ENCODE measurements around the gene OR51M1. TPM values are rescaled to one million over a fixed set of nuclear protein-coding genes. Genes with fewer than 3 reads are reported as not detected.

OR51M1 gene
- total RNA-seq, 1 experiment from 2014 or later = not detected

DNA sequence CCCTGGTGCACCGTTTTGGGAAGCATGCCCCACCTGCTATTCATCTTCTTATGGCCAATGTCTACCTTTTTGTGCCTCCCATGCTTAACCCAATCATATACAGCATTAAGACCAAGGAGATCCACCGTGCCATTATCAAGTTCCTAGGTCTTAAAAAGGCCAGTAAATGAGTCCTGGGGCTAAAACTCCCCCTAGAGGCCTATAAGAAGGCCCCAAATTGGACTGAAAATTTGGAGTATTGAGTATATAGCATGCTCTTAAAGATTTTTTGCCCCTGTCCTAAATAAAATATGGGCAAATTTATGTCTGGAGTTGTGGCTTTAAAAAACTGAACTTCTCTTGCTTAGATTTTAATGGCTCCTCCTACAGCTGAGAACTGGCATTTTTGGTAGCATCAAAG is 6.6 kb downstream of the OR51M1 start:
- intact Hi-C loops (cut with micrococcal nuclease; ENCODE audit: unreplicated experiment) = no loop called here
- TF ChIP-seq TCF7L2 (IDR thresholded peaks at IDR 0.05; ENCODE audit: low read depth, low read length) = no peak
- TF ChIP-seq POLR2AphosphoS5 (IDR thresholded peaks at IDR 0.05; ENCODE audit: low read depth, low read length) = no peak
- TF ChIP-seq CTCF (IDR thresholded peaks at IDR 0.05) = no peak
- TF ChIP-seq, protein P1, sequence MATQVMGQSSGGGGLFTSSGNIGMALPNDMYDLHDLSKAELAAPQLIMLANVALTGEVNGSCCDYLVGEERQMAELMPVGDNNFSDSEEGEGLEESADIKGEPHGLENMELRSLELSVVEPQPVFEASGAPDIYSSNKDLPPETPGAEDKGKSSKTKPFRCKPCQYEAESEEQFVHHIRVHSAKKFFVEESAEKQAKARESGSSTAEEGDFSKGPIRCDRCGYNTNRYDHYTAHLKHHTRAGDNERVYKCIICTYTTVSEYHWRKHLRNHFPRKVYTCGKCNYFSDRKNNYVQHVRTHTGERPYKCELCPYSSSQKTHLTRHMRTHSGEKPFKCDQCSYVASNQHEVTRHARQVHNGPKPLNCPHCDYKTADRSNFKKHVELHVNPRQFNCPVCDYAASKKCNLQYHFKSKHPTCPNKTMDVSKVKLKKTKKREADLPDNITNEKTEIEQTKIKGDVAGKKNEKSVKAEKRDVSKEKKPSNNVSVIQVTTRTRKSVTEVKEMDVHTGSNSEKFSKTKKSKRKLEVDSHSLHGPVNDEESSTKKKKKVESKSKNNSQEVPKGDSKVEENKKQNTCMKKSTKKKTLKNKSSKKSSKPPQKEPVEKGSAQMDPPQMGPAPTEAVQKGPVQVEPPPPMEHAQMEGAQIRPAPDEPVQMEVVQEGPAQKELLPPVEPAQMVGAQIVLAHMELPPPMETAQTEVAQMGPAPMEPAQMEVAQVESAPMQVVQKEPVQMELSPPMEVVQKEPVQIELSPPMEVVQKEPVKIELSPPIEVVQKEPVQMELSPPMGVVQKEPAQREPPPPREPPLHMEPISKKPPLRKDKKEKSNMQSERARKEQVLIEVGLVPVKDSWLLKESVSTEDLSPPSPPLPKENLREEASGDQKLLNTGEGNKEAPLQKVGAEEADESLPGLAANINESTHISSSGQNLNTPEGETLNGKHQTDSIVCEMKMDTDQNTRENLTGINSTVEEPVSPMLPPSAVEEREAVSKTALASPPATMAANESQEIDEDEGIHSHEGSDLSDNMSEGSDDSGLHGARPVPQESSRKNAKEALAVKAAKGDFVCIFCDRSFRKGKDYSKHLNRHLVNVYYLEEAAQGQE (IDR thresholded peaks at IDR 0.05; ENCODE audit: insufficient read depth in 1 of 2, low read depth in 2 of 2, low read length in 1 of 2) = no peak
- TF ChIP-seq SIN3A (IDR thresholded peaks at IDR 0.05; ENCODE audit: borderline replicate concordance, insufficient read depth, low read depth, low read length) = no peak
- H3K4me1 ChIP-seq (ENCODE audit: control insufficient read depth, insufficient read depth, low read length) = no peaks in the 10 kb centered on the region
- DNase-seq (ENCODE audit: low read depth, low spot score) = no peak
- H3K27ac ChIP-seq (ENCODE audit: low read length) = no peak overlapping the region
- BruUV-seq (replicated peaks) = no TSS peak
- H3K4me3 ChIP-seq (ENCODE audit: low read depth in 2 of 2, low read length in 2 of 2) = no peak overlapping the region
- no peaks in the 10 kb centered on the region for H3K9me3 ChIP-seq (ENCODE audit: control insufficient read depth, insufficient read depth, low read depth, low read length)
- no peak for ATAC-seq
- ChIA-PET POLR2A (no interaction called here), CTCF (no interaction called here)
- in situ Hi-C loops (cut with HindIII; ENCODE audit: low pct_unique_long_range_greater_than_20kb, low sequenced_read_pairs) = no loop called here
- H3K36me3 ChIP-seq (ENCODE audit: control insufficient read depth, insufficient read depth, low read length) = no peaks in the 10 kb centered on the region
- no peaks in the 10 kb centered on the region for H3K27me3 ChIP-seq (ENCODE audit: control insufficient read depth, insufficient read depth, low read length)

- H3K36me3 ChIP-seq (ENCODE audit: control insufficient read depth, insufficient read depth, low read length) = no peaks in the 10 kb centered on the region
- TF ChIP-seq SIN3A (IDR thresholded peaks at IDR 0.05; ENCODE audit: borderline replicate concordance, insufficient read depth, low read depth, low read length) (no peak), TCF7L2 (IDR thresholded peaks at IDR 0.05; ENCODE audit: low read depth, low read length) (no peak), CTCF (IDR thresholded peaks at IDR 0.05) (no peak), POLR2AphosphoS5 (IDR thresholded peaks at IDR 0.05; ENCODE audit: low read depth, low read length) (no peak)
- TF ChIP-seq, protein P1 (IDR thresholded peaks at IDR 0.05; ENCODE audit: insufficient read depth in 1 of 2, low read depth in 2 of 2, low read length in 1 of 2) = no peak
- H3K27me3 ChIP-seq (ENCODE audit: control insufficient read depth, insufficient read depth, low read length) = no peaks in the 10 kb centered on the region
- in situ Hi-C loops (cut with HindIII; ENCODE audit: low pct_unique_long_range_greater_than_20kb, low sequenced_read_pairs) = no loop called here
- no peaks in the 10 kb centered on the region for H3K9me3 ChIP-seq (ENCODE audit: control insufficient read depth, insufficient read depth, low read depth, low read length)
- ATAC-seq (no peak), DNase-seq (ENCODE audit: low read depth, low spot score) (no peak)
- intact Hi-C loops (cut with micrococcal nuclease; ENCODE audit: unreplicated experiment) = no loop called here
- H3K4me3 ChIP-seq (ENCODE audit: low read depth in 2 of 2, low read length in 2 of 2) = no peak overlapping the region
- CTCF ChIA-PET = no interaction called here
- BruUV-seq (replicated peaks) = no TSS peak
- H3K4me1 ChIP-seq (ENCODE audit: control insufficient read depth, insufficient read depth, low read length) = no peaks in the 10 kb centered on the region
- POLR2A ChIA-PET = no interaction called here
- no peak overlapping the region for H3K27ac ChIP-seq (ENCODE audit: low read length)
These were observed 10.5 kb downstream of the OR51M1 start for GRCh38 chr11:5394091-5394490.

Data from Panc1 (cell line).